HG03025 (cell line): Measurements from ENCODE around the gene POLRMT.

Experiments used
- ATAC-seq: cut with Tn5 transposase; IDR thresholded peaks from one replicate; pipeline ENCODE4 v1.9.1; 2021; ENCODE audit warnings: mild to moderate bottlenecking, moderate library complexity; ENCODE audit not compliant: unreplicated experiment, low FRiP score

The POLRMT gene

GRCh38 chr19:648904-649801, 15.8 kb upstream of the POLRMT start:
- ATAC-seq = no peak

- no peak for ATAC-seq
Measured at GRCh38 chr19:648305-648704, 15.0 kb upstream of the POLRMT start.

- ATAC-seq = no peak
Measured at GRCh38 chr19:647566-648284, 14.4 kb upstream of the POLRMT start.

- no peak for ATAC-seq
Measured at GRCh38 chr19:646779-647565, 13.6 kb upstream of the POLRMT start.

- ATAC-seq = no peak
Measured at GRCh38 chr19:645912-646778, 12.8 kb upstream of the POLRMT start.

DNA sequence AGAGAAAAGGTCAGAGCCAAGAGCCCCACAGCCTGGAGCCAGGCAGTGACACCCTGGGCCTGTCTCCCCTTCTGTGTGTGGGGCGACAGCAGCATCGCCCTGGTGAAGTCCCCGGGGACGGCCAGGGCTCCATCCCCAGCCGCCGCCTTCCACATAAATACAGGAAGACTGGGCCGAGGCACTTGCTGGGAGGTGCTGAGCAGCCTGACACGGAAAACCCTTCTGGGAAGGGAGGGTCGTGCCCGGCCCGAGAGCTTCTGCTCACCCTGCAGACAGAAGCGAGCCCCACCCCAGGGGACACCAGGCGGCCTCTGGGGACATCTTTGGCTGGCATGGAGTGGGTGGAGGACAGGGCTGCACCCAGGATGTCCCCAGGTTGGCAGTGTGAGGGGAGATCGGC, 11.5 kb upstream of the POLRMT start:
- no peak for ATAC-seq

- ATAC-seq = no peak
Measured at GRCh38 chr19:644363-644762, 11.0 kb upstream of the POLRMT start.

DNA sequence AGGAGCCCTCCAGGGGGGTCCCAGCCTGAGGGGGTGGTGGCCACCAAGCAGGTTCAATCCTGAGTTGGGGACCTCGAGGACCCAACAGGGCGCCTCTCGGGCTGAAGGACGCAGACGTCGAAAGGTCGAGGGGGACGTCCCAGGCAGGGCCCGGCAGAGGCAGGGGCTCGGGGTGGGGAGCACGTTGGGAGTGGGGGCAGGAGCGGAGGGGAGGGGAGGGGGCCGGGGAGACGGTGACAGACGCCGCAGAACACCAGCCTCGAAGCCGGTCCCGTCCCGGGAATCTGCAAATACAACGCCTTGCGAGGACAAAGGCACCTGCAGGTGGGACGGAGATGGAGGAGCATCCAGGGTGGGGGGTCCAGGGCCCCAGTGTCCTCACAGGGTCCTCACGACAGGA, 10.4 kb upstream of the POLRMT start:
- ATAC-seq = no peak

DNA sequence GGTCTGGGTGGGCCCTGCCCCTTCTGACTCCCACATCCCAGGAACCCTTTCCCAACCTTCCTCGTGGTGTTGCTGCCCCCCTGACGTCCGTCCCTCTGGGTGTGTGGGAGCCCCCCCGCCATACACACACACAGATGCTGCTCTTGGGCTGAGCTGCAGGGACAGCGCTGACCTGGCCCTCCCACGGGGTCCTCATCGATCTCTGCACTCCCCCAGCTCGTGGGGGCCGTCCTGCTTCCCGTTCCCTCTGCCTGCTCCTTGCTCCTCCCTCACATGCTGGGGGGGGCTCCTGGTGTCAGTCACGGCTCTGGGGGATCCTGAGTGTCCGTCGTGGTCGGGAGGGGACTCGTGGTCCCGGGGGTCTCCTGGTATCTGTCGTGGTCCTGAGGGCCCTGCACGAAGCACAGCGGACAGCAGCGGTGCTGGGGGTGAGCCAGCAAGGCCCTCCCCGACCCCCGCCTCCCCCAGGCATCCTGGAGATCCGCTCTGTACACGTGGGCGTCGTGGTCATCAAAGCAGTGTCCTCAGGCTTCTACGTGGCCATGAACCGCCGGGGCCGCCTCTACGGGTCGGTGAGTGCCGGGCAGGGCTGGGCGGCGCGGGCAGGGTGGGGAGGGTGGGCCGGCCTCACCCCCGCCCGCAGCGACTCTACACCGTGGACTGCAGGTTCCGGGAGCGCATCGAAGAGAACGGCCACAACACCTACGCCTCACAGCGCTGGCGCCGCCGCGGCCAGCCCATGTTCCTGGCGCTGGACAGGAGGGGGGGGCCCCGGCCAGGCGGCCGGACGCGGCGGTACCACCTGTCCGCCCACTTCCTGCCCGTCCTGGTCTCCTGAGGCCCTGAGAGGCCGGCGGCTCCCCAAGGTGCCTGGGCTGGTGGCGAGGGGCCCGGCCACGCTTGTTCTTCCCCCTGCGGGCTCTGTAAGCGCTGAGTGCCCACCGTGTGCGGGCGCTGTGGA, 9.7 kb upstream of the POLRMT start:
- ATAC-seq = no peak

GRCh38 chr19:641702-642101, 8.4 kb upstream of the POLRMT start:
- ATAC-seq = no peak

- ATAC-seq = no peak
Measured at GRCh38 chr19:640606-641189, 7.4 kb upstream of the POLRMT start.

DNA sequence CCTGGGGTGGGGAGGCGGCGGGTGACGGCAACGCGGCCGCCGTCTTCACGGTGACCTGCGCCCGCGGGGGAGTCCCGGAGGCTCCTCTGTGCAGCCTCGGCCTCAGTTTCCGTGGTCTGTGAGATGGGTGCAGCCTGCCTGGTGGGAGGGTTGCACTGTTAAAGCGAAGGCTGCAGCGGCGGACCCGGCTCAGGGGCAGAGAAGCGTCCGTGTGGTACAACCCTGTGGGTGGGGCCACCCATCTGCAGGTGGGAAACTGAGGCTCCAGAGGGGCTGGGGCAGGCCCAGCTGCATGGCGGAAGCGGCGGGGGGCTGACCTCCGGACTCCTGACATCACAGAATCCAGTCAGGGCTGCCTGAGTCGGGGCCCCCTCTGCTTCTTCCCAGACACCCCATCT, 6.8 kb upstream of the POLRMT start:
- ATAC-seq = no peak

DNA sequence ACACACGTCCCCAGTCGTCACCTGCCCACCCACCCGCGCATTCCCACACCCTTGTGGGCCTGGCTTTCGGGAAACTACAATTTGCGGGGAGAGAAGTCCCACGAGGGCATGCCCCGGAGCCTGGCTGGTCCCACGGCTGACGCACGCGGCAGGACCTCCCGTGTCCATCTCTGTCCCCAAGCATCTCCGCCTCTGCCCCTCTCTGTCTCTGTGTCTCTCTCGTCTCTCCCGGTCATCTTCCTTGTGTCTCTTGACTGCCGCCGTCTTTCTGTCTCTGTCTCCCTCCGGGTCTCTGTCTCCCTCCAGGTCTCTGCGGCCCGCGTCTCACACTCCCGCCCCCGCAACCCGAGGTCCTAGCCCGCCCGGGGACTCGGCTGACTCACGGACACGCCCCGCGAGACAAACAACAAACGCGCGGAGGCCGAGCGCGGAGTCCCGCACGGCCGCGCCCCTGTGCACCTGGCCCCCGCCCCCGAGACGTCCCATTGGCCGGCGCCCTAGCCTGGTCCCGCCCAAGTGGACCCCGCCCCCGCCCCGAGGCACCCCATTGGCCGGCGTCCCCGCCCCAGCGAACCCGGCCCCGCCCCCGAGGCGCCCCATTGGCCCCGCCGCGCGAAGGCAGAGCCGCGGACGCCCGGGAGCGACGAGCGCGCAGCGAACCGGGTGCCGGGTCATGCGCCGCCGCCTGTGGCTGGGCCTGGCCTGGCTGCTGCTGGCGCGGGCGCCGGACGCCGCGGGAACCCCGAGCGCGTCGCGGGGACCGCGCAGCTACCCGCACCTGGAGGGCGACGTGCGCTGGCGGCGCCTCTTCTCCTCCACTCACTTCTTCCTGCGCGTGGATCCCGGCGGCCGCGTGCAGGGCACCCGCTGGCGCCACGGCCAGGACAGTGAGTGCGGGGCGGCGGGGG, 6.2 kb upstream of the POLRMT start, which contains the start of gene FGF22:
Gene FGF22, plus strand, starts transcription at position 627 of the 908 bp plus-strand sequence. Its CDS starts 47 bp downstream, at position 674.
- ATAC-seq = peak; percentile 48

GRCh38 chr19:638906-639252, 5.5 kb upstream of the POLRMT start:
- no peak for ATAC-seq

DNA sequence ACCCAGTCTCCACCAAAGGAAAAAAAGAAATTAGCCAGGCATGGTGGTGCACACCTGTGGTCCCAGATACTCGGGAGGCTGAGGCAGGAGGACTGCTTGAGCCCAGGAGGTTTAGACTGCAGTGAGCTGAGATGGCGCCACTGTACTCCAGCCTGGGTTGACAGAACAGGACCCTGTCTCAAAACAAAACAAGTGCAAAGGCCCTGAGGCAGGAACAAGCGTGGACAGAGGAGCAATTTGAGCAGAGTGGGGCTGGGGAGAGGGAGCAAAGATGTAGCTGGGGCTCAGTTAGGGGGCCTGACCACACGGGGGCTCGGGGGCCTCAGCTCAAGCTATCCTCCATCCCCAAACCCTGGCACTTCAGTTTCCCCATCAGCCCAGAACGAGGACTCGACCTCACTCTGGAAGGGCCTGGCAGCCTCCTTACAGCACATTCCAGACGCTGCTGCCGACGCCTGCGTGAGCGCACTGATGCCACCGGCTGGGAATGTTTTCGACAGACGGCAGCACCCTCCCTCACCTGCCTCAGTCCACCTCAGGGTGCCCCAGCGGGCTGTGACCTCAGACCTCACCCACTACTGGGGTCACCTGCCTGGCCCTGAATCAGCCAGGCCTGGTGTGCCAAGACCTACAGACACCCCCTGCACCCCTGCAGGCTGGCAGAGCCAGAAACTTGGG, 1.8 kb upstream of the POLRMT start:
- no peak for ATAC-seq

- ATAC-seq = no peak
Measured at GRCh38 chr19:633786-634639, 676 bp upstream of the POLRMT start.
